Activated gamma-delta T cell treated with anti-CD3 and anti-CD28 coated beads, Interleukin-2, amount 50 U/mL, for 16 hours (primary cell): ENCODE results near the gene ADAM12.

Source experiments
- DNase-seq: peaks from one replicate; pipeline ENCODE4 v3.0.0-alpha.2; 2020; ENCODE audit warnings: low read depth

The ADAM12 gene

DNA sequence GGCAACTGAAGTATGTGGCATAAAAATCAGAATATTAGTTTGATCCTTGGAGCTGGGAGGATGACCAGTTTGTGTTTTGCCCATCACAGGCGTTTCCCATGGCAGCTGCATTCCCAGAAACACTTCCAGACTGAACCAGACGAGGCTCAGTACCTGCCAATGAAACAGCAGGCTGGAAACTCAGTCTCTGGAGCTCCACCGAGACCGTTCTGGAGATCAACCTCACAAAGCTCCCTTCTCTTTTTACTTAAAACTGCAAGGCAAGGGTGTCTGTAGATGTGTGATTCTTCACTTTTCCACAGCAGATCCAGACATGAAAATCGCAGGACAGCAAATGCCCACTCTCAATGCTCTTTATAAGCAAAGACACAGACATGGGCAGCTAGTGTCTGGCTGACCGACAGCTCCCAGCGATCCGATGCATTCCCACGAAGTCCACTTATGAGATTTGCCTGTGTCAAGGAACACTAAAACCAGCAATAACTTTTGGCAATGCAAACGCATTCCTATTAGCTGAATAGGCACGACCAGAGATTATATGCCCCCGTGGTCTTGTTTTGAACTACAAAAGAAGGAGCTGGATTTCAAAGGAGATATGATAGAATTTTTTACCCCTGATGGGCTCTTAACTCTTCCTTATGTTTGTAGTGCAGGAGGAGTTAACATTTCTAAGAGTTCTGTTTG, 72.6 kb downstream of the ADAM12 start:
- no peak for DNase-seq

DNA sequence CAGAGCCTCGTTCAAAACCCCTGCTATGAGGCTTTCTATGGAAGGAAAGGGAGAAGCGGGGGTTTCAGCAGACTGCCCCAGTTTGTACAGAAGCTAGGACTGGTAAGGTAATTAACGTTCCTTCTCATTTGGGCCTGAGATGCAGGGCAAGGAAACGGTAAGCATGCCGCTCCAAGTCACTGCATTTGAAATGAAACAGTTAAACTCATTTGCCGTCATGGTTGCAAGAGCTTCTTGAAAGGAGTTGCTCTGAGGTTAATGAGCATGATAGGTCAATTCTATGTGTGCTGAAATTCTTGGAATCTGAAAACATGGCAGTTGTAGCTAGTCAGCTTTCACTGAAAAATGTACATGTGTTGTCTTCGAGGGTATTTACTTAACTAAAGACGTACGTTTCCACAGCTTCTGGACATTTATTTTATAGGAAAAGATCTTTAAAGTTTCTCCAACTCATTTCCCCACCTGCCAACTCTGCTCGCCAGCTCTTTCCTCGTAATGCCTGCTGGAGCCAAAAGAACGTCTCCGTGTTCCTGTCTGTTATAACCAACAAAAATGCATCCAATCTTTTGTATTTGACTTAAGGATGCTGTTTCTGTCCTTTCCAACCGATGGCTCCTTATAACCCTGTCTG, 73.3 kb downstream of the ADAM12 start:
- DNase-seq: no peak

DNA sequence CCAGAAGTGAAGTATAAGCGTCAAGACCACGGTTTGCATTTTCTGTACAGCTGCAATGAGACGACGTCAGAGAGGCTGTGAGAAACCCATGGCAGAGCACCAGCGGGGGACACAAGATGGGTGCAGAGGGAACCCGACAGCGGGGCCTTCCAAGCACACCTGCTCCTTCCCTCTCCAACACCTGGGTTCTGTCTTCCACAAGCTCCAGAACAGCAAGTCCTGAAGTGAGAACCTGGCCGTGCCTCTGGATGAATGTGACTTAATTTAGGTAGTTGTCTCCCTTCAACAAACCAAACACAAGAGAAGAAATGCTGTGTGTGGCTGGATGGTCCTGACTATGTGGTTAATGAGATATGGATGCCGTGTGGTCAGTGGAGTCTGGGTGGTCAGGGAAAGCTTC, 76.1 kb downstream of the ADAM12 start:
- no peak for DNase-seq

DNA sequence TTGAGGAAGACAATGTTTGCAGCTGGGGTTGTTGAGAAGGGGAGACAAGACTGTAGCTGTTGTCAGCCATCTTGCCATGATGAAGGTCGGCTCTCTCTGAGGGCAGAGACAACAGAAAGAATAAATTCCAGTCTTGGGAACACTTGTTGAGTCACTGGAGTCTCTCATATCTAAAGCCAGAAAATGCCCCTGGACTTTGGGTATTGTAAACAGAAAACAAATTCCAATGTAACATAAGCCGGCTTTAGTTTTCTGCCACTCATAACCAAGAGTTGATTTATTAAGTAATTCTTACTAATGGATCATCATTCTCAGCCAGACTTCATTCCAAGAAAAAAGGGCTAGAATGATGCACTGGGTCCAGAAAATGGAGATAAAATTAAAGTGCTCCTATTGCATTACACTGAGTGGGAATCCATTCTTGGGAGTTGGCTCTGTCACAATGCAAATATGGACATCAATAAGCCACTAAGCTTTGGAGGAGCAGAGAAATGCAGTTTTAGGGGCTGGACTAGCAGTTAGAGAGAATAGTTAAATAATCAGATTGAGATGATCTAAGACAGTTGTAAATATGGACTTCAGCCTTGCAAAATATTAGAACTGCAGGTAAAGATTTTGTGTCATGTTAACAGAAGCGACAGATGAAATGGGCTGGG, 78.9 kb downstream of the ADAM12 start:
- DNase-seq: no peak

DNA sequence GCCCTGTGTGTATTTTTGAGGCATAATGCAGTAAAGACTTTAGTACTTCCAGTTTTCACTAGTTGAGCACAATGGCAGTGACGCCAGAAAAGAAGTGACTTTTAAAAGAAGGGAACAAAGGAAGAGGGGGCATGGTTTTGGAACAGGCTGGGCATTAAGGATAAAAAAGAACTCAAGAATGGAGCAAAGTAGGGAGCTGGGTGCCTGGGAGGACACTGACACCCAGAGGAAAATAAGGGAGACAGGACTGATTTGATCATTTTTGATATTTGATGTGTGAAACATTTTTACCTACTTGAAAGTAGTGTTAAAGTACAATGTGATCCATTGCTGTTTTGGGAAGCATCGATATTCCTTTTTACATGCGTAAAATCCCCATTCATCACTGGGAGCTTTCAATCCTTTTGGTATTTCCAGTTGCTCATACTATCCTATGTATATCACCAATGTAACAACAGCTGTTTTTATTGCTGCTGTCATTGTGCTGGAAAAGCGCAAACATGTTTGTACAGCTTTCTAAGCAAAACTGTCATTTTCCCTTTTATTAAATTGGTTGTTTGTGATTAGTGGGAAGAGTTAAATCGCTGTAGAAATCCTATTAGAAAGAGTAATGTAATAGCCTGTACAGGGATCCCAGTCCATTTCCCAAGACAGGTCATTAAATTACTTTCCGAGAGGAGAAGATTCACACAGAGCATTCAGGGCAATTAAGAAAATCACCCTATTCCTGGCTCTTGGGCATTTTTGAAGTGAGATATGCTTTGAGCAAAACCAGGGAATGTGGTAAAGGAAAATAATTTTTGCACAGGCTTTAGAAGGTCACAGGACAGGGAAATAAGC, 85.2 kb downstream of the ADAM12 start:
- no peak for DNase-seq

DNA sequence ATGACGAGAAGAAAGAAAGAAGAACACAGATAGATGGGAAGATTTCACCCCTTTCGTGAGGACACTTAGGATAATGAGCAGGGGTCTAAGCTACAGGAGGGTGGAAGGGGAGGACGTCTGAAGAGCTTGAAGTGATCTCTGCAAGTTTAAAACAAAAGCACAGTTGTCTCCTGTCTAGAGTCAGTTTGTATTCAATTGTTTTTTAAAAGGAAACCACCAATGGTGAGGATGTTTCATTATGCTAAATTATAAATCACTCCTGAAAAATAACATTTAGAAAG, 85.9 kb downstream of the ADAM12 start:
- DNase-seq: no peak

DNA sequence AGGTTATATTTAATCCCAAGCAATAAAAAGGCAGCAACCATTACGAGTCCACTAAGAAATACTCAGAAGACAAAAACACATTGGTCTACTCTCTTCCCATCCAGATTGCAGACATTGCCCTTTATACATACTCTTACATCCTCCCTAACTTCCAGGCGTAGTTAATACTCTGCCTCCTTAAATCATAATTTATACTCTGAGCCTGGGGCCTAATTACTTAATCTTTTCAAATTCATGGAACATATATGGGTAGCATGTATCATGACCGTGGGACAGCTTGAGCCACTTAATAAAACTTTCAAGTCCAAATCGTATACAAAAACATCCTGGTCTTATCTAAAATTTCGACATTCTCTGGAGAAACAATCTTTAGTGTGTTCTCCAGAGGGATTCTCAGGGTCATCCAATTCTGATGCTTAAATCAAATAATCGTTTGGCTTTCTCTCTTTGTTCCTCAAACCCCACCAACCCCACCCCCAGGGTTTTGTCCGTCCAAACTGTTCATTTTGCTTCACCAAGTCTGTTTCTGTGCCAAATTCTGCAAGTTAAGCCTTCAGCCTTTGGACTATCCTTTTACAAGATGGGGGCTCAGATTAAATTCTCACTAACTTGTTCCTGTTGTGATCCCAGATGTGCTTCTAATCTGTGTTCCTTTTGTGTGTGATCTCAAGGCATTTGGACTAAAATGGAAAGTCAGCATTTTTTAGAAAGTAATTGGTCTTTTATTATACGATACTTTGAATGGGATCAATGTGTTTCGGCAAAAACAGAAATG, 86.4 kb downstream of the ADAM12 start:
- no peak for DNase-seq

DNA sequence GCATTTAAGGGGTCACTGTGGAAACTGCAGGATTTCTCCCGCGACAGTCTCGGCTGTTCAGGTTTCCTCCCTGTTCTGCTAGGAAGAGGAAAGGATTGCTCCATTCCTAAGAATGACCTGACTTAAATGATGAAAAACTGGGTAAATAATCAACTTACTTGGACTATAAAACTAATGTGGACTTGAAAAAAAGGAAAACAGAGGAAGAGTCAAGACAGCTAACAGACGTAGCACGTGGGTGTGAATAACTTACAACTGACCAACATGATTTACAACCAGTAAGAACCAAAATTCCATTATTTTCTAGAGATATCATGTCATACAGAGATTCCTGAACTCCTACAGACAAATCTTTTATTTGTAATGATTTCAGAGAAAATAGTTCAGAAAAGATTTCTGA, 93.8 kb downstream of the ADAM12 start:
- DNase-seq: no peak

DNA sequence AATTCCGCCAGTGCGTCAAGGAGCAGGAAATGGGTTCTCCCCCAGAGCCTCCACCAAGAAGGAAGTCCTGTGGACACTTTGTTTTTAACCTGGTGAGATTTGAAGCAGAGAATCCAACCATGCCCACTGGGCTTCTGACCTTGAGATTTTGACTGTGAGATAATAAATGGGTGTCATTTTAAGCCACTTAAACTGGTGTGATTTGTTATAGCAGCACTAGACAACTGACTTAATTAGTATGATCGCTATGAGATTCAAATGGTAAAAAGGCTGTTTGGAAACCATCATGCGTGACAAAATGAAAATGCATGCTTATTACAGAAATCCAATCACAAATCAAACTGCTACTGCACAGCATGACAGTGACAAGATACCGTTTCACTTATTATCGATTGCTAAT, 98.0 kb downstream of the ADAM12 start:
- DNase-seq: no peak

DNA sequence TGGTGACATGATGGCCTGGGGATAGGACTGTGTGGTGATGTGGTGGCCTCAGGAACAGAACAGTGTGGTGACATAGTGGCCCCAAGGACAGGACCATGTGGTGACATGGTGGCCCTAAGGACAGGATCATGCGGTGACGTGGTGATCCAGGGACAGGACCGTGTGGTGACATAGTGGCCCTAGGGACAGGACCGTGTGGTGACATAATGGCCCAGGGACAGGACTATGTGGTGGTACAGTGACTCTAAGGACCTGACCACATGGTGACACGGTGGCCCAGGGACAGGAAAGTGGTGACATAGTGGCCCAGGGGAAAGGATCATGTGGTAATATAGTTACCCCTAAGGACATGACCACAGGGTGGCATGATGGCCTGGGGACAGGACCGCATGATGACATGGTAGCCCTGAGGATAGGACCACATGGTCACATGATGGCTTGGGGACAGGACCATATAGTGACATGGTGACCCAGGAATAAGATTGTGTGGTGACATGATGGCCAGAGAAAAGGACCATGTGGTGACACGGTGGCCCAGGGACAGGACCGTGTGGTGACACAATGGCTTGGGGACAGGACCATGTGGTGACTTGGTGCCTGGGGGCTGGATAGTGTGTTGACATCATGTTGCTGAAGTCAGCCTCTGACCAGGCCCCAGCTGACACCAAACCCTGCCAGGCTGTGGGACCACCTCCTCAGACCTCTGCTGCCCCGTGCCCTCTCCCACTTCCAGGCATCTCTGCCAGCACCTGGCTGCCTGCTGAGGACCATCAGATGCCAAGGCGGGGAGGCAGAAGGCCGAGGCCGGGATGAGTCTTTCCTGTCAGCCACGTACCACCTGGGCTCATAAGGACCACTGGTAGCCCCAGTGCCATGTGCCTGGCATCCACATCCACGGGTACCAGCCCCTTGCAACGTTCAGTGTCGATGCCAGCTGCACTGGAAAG, 99.5 kb downstream of the ADAM12 start:
- DNase-seq: no peak

DNA sequence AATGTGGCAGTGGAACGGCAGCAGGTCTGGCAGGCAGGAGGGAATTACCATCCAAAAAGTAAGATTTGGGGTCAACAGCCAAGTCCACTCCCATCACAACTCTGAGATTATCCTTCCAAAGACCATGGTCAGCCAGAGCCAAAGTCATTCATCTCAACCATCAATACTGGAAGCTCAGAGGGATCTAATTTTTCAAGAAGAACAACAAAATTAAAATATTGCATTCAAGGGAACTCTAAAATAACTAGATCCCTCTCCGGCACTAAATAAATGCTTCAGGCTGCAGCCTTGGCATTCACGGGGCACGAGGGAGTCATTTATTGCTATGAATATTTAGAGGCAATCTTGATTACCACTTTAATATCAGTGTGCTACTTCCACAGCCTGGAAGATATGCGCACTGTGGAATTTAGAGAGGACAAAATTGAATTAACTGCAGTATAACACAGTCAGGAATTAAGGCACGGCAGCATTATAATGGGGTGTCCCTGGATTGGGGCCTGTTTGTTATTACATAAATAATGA, 102.0 kb downstream of the ADAM12 start:
- no peak for DNase-seq

DNA sequence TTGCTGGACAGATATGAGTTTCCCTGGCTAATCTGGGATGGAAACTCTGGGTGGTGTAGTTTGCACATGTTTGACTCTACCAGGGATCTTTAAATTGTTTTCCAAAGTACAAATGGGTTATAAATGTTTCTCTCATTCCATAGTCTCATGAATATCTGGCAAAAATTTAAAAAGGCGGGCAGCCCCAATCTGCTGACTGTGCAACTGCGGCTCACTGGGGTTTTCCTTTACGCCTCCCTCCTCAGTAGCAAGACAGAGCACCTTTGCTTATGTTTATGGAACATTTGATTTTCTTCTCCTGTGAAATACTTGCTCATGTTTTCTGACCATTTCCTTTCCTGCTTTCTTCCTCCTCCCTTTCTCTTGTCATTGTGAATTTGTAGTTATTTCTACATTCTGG, 105.0 kb downstream of the ADAM12 start:
- DNase-seq: no peak

DNA sequence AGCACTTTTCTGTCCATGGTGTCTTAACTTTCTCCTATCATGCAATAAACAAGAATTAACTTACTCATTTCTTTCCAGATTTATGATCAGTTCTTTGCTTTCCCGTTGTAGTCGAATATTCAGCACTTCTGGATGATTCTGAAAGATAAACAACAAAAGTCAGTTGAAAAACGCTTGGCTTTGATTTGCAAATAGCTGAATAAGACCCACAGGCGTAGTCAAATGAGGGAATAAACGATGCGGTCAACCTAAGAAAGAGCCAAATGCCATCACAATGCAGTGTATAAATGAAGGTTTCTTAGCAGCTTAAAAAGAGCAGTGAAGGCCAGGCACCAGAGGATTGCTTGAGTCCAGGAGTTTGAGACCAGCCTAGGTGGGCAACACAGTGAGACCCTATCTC, 109.4 kb downstream of the ADAM12 start:
- DNase-seq: no peak

DNA sequence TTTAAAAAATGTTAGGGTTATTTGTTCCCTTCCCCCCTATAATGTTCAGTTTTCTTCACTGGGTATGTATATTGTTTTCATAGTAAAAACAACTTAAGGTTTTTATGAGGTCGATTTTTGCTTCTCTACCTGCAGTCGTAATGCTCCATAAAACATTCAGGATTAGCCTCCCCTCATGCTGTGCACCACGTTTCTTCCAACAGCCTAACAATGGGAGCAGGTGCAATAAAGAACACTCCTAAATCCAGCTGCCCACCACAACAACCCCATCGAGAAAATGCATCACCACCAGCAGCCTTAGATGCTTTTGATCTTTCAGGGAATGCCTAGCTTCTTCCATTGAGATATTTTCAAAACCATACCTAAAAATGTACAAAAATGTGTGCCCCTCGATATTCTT, 111.1 kb downstream of the ADAM12 start:
- DNase-seq: no peak

DNA sequence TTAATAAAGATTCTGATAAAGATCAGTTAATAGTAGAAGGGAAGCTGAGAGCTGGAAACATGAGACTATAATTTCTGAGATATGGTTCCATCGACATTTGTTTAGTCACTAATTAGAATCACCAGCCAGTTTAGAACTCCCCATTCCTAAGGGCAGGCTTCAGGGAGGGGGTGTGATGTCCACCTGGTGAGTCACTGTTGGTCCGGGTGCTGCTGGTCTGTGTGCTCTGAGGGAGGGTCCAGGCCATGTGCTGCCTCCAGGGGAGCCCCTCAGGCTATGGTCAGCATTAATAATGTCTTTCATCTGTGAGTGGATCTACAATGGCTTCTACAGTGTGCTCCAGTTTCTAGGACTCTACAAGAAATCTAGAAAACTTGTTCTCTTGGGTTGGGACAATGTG, 115.8 kb downstream of the ADAM12 start:
- no peak for DNase-seq

DNA sequence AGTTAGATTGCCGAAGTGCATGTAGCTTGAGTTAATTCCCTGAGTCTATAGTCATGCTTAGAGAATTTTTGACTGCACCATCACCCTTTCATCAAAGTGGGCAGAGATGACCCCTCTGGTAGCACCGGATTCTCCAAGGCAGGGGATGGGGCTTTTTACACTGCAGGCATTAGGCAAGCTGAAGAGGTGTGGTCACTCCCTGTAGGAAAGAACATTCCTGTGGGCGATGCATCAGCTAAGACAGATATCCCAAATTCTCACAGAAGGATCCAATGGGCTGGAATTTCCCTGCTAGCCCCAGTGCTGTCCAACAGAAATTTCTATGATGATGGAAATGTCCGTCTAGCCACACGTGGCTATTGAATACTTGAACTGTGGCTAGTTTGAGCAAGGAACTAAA, 118.2 kb downstream of the ADAM12 start:
- no peak for DNase-seq

DNA sequence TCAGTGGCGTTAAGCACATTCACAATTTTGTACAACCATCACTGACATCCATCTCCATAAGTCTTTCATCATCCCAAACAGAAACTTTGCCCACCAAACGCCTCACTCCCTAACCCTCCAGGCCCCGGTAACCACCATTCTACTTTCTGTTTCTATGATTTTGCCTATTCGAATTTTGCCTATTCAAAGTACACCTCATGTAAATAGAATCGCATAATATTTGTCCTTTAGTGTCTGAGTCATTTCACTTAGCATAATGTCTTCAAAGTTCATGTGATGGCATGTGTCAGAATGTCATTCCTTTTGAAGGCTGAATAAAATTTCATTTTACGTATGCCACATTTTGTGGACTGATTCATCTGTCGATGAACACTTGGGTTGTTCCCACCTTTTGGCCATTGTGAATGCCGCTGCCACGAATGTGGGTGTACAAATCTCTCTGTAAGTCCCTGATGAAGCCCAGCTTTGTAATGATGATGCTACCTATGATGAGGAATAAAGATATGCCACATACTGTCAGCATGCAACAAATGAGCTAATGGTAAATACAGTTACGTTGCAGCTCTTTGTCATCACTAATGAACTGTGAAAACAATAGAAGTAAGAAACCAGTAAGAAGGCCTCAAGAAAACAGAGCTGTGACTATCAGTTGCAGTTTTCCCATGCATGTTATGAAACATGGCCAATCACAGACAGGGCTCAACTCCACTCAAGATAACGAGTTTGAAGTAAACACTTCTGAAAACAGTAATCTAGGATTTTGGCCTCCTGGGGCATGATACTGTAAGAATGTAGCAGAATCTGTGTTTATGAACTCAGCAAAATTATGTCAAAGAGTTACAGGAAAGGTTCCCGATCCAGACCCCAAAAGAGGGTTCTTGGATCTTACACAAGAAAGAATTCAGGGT, 120.0 kb downstream of the ADAM12 start:
- no peak for DNase-seq

DNA sequence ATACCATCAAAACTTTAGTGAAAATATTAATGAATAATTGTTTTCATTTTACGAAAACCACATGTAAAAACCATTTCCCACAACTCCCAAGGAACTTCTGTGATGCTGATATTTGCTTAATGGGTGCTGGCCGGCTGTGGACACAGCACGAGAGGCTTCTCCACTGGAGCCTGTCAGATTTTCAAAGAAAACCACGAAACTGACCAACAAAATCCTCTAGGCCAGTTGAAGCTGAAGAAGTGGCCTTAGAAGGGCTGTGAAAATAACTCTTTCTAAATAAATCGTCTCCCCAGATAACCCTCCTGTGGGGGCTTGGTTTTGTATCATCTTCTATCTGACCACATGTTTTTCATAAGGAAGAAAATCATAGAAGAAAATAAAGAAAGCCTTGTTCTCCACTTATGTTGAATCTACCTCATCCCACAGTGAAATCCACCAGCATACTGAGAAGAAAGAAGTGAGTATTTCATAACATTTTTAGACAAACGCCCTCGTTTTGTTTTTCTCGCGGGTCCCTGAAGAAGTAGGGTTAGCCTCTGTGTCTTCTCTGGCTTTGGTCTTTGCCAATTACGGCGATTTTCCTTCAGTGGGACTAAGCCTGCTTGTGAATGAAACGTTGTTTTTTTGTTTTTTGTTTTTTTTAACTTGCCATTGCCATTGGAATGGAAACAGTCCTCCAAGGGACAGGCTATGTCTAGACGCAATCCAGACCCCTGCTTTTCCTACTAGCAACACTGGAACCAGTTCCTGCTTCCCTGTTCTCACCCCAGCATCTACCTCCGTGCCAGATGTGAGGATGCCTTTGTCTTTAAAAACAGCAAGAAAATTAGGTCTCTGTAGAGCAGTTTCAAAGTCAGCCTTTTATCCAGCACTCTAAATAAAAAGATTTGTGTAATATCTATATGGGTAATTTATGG, 123.9 kb downstream of the ADAM12 start:
- no peak for DNase-seq
